Tibial artery (tissue), 4 donors: ENCODE measurements around the gene ECSCR.

Source experiments
- DNase-seq, 2 donors: peaks; one replicate each; pipeline ENCODE4 v3.0.0-alpha.2; 2019
- H3K27ac ChIP-seq, 2 donors: fragments of 200-600 bp; sonication (generic) in 1 of 2; 1 replicate in 1 of 2; 2 replicates in 1 of 2; pipeline ENCODE4 v1.5.1; 2018 to 2019; ENCODE audit warnings: mild to moderate bottlenecking in 1 of 2
- H3K27me3 ChIP-seq, 2 donors: fragments of 200-600 bp; sonication (generic) in 1 of 2; one replicate each; pipeline versions ENCODE4 v1.5.1 to v1.6.0; 2016 to 2019
- H3K36me3 ChIP-seq, 3 donors: fragments of 200-600 bp; sonication (generic) in 2 of 3; one replicate each; pipeline ENCODE4 v1.5.1; 2016 to 2019; ENCODE audit warnings: mild to moderate bottlenecking in 2 of 3
- H3K4me1 ChIP-seq, 4 donors: fragments of 200-600 bp; sonication (generic) in 2 of 4; 1 replicate in 3 of 4; 2 replicates in 1 of 4; pipeline ENCODE4 v1.5.1; 2016 to 2019
- H3K4me3 ChIP-seq, 2 donors: fragments of 200-600 bp; sonication (generic) in 1 of 2; 1 replicate in 1 of 2; 2 replicates in 1 of 2; pipeline ENCODE4 v1.5.1; 2018 to 2019; ENCODE audit warnings: mild to moderate bottlenecking in 2 of 2
- H3K9me3 ChIP-seq, 3 donors: fragments of 200-600 bp; sonication (generic) in 1 of 3; one replicate each; pipeline ENCODE4 v1.5.1; 2016 to 2019
- intact Hi-C: fragments of 100-400 bp; cut with DNase I; formaldehyde crosslinking; loops from one replicate; pipeline ENCODE4 v1.15.0; 2023; ENCODE audit warnings: low total_unique reads
- TF ChIP-seq, protein P1 (sequence below), 2 experiments: fragments of 200-600 bp in 1 of 2; fragments of 450-650 bp in 1 of 2; IDR thresholded peaks; one replicate each; pipeline ENCODE4 v1.5.1; 2017 to 2019; ENCODE audit warnings: antibody characterized with exemption in 2 of 2, mild to moderate bottlenecking in 1 of 2, moderate library complexity in 1 of 2

ECSCR gene

DNA sequence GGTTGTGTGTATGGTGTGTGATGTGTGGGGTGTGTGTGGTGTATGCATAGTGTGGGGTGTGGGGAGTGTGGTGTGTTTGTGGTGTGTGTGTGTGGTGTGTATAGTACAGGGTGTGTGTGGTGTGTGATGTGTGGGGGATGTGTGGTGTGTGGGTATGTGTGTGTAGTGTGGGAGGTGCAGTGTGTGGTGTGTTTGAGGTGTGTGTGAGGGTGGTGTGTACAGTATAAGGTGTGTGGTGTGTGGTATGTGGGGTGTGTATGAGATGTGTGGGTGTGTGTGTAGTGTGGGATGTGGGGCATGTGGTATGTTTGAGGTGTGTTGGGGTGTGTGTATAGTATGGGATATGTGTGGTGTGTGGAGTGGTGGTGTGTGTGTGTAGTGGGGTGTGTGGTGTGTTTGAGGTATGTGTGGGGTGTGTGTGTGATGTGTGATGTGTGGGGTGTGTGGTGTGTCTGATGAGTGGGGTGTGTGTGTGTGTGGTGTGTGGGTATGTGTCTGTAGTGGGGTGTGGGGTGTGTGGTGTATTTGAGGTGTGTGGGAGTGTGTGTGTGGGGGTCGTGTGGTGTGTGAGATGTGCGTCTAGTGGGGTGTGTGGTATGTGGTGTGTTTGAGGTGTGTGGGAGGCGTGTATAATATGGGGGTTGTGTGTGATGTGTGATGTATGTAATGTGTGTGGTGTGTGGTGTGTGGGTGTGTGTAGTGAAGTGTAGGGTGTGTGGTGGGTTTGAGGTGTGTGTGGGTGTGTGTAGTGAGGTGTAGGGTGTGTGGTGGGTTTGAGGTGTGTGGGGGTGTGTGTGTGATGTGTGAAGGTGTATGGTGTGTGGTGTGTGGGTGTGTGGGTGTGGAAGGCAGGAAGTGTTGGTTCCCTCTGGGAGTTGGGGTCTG lies 8.6 kb downstream of the ECSCR start:
- no peak for DNase-seq
- Histone ChIP-seq H3K9me3 (no peaks in the 10 kb centered on the region), H3K36me3 (no peaks in the 10 kb centered on the region), H3K4me3 (no peak overlapping the region), H3K27me3 (no peaks in the 10 kb centered on the region), H3K4me1 (no peaks in the 10 kb centered on the region), H3K27ac (no peak overlapping the region)
- intact Hi-C loops: no loop called here
- TF ChIP-seq, protein P1, sequence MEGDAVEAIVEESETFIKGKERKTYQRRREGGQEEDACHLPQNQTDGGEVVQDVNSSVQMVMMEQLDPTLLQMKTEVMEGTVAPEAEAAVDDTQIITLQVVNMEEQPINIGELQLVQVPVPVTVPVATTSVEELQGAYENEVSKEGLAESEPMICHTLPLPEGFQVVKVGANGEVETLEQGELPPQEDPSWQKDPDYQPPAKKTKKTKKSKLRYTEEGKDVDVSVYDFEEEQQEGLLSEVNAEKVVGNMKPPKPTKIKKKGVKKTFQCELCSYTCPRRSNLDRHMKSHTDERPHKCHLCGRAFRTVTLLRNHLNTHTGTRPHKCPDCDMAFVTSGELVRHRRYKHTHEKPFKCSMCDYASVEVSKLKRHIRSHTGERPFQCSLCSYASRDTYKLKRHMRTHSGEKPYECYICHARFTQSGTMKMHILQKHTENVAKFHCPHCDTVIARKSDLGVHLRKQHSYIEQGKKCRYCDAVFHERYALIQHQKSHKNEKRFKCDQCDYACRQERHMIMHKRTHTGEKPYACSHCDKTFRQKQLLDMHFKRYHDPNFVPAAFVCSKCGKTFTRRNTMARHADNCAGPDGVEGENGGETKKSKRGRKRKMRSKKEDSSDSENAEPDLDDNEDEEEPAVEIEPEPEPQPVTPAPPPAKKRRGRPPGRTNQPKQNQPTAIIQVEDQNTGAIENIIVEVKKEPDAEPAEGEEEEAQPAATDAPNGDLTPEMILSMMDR (IDR thresholded peaks at IDR 0.05): no peak

DNA sequence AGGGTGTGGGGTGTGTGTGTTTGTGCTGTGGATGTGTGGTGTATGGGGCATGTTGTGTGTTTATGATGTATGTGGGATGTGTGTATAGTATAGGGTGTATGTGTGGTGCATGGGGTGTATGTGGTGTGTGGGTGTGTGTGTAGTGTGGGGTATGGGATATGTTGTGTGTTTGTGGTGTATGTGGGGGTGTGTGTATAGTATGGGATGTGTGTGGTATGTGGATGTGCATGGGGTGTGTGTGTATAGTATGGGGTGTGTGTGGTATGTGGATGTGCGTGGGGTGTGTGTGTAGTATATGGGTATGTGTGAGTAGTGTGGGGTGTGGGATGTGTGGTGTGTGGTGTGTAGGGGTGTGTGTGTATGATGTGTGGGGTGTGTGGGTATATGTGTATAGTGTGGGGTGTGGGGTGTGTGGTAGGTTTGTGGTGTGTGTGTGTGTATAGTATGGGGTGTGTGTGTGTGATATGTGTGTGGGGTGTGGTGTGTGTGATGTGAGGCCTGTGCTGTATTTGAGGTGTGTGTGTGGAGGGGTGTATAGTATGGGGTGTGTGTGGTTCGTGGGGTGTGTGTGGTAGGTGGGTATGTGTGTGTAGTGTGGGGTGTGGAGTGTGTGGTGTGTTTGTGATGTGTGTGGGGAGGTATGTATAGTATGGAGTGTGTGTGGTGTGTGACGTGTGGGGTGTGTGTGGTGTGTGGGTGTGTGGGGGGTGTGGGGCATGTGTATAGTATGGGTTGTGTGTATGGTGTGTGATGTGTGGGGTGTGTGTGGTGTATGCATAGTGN lies 10.5 kb downstream of the ECSCR start:
- Histone ChIP-seq H3K9me3 (no peaks in the 10 kb centered on the region), H3K27me3 (no peaks in the 10 kb centered on the region), H3K36me3 (no peaks in the 10 kb centered on the region), H3K27ac (no peak overlapping the region), H3K4me3 (no peak overlapping the region), H3K4me1 (no peaks in the 10 kb centered on the region)
- TF ChIP-seq, protein P1 (IDR thresholded peaks at IDR 0.05): no peak
- intact Hi-C loops: no loop called here
- peak in 1 of 2 donors; percentile 1 for DNase-seq

DNA sequence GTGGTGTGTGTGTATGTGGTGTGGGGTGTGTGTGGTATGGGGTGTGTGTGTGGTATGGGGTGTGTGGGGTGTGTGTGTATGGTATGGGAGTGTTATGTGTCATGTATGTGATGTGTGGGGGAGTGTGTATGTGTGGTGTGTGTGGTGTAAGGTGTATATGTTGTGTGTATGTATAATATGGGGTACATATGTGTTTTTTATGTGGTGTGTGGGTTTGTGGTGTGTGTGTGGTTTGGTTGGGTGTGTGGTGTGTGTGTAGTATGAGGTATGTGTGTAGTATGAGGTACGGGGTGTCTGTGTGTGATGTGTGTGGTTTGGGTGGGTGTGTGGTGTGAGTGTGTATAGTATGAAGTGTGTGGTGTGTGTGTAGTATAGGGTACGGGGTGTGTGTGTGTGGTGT lies 11.4 kb downstream of the ECSCR start:
- H3K27me3 ChIP-seq: no peaks in the 10 kb centered on the region
- H3K27ac ChIP-seq: no peak overlapping the region
- no peaks in the 10 kb centered on the region for H3K4me1 ChIP-seq
- intact Hi-C loops: no loop called here
- peak in 1 of 2 donors; percentile 9 for DNase-seq
- H3K4me3 ChIP-seq: no peak overlapping the region
- no peaks in the 10 kb centered on the region for H3K9me3 ChIP-seq
- TF ChIP-seq, protein P1 (IDR thresholded peaks at IDR 0.05): no peak
- no peaks in the 10 kb centered on the region for H3K36me3 ChIP-seq

DNA sequence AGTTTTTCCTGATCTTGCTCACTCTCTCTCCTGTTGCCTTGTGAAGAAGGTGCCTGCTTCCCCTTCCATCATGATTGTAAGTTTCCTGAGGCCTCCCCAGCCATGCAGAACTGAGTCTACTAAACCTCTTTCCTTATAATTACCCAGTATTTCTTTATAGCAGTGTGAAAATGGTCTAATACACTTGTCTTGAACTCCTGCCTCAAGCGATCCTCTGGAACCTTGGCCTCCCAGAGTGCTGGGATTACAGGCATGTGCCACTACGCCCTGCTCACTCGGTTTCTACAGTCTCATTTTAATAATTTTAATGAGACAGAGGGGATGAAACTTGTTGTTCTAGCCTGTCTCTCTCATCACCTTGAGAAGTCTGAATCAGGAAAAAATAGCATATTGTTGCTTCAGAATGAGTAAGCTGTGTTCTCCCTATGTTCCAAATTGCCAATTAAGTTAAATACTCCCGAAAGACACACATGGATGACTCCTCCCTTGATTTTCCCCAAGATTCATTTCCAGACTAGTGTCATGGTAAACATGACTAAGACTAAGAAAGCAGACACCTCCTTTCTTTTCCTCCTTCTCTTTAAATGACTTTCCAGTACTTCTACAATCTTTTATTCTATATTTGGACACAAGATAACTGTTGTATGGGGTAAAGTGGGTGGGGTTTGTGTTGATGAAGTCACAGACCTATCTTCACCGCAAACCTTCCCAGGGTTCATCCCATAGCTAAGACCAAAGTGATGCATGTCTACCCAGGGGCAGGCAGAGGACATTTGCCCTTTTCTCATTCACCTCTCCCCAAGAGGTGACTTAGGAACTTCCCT lies 15.4 kb downstream of the ECSCR start:
- H3K36me3 ChIP-seq: no peaks in the 10 kb centered on the region
- H3K27ac ChIP-seq: no peak overlapping the region
- no peaks in the 10 kb centered on the region for H3K9me3 ChIP-seq
- no peak overlapping the region for H3K4me3 ChIP-seq
- H3K27me3 ChIP-seq: no peaks in the 10 kb centered on the region
- intact Hi-C loops: no loop called here
- DNase-seq: peak in 1 of 2 donors; percentile 2
- TF ChIP-seq, protein P1 (IDR thresholded peaks at IDR 0.05): no peak
- no peaks in the 10 kb centered on the region for H3K4me1 ChIP-seq
